GM21717 (cell line): ENCODE data around the gene GRID1.

Experiments used
- ATAC-seq: cut with Tn5 transposase; IDR thresholded peaks from one replicate; pipeline ENCODE4 v1.9.1; 2021; ENCODE audit warnings: mild to moderate bottlenecking, moderate library complexity; ENCODE audit not compliant: unreplicated experiment

The GRID1 gene

DNA sequence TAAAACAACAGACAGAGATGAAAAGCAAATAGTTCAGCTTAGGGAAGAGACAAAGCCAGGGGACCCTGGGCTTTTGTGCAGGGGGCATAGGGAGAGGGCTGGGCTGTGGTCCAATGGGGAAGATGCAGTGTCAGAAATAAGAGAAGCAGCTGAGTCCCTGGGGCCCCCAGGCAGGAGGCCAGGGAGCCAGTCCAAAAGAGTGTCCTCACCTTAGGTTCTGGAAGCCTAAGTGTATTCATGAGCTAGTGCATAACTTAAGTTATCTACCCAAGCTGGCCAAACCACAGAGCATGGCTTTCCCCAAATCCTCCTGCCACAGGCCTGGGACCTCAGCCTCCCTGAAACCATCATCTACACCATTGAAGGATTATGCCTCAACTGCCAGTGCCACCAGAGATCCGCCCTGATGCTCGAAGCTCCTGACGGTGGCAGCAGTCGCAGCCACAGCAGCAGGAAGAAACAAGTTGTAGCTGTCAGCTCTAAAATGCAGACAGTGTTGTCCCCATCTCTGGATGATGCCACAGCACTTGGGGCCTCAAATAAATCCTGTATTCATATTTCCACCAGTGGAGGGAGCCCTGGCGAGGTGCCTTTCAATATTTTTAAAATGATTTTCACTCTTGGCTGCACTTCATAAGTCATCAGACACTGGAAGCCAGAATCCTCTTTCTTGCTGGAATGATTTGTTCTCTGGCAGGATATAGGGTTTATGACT lies 574.6 kb downstream of the GRID1 start:
- ATAC-seq: no peak

DNA sequence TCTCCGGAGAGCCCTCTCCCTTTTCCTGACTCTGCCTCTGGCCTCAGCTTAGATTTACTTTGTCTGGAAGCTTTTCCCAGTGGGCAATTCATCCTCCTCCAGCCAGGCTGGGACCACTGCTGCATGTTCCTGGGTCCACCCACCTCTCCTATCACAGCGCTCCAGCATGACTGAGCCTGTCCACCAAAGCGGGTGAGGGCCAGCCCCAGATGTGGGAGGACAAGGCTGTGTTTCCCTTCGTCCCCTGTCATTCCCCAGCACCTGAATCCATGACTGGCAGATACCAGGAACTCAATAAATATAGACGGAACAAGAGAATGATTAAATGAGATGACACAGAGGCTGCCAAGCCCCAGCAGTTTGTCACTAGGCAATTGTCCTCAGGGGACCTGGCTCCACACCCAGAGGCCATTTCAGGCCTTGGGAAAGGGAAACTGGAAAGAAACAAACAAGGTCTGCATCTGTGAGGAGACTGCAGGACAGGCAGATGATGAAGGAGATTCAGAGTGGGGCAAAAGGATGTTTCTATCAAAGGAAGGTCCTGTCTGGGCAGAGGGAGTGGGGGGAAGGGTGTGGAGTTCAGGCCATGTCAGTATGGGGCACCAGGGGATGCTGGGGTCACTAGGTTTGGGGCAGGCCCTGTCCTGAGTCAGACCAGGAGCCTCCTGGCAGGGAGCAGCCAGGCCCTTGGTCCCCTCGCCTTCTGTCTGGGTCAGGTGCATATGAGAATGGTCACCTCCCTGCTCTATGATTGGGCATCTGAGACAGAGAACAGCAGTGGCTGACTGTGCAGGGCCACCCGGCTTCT lies 576.4 kb downstream of the GRID1 start:
- no peak for ATAC-seq

DNA sequence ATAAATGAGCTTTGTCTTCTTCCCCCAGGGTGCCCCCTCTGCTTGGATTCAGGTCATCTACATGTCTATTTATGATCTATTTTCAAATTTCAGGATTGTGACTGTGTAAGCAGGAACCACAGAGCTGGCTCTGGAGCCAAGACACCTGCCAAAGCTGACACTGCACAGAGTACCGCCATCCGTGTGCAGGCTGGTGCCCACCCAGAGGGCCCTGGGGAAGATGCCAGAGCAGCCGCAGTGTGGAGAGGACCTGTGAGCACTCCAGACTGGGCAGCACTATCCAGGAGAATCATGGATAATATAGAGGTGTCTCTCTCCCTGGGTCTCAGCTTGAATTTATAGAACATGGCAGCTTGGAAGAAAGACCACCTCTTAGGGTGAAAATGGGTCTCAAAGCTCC lies 577.5 kb downstream of the GRID1 start:
- no peak for ATAC-seq

DNA sequence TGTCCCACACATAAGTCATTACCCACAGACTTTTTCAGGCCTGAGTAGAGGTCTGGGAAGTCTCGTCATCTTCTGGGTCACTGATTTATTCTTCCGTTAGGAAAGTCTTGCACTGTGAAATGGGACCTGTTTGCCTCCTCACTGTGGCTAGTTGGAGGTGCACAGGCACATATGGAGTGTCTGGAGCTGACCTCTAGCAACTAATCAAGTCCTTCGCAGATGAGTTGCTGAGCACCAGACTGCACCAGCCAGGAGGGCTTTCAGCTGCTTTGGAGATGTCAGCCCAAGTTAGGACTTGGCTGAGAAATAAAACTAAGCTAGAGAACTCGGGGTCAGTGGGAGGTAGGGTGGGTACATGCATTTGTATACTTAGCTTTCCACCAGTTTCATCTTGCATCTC lies 578.0 kb downstream of the GRID1 start:
- no peak for ATAC-seq

DNA sequence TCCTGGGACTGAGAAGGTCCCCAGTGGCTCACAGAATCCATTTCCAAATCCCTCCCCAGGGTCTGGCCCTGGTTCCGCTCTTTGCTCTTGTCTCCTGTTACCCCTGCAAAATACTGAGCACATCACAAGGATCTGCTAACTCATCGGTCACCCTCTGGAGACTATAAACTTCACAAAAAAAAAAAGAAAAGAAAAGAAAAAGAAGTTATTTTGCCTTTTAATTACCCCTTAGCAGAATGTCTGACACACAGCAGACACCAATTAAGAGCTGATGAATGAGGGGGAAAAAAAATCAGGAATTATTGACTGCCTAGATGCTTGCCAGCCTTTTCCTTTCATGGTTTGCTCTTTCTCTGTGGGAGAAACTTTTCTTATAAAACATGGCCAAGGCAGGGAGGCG lies 578.7 kb downstream of the GRID1 start:
- no peak for ATAC-seq

DNA sequence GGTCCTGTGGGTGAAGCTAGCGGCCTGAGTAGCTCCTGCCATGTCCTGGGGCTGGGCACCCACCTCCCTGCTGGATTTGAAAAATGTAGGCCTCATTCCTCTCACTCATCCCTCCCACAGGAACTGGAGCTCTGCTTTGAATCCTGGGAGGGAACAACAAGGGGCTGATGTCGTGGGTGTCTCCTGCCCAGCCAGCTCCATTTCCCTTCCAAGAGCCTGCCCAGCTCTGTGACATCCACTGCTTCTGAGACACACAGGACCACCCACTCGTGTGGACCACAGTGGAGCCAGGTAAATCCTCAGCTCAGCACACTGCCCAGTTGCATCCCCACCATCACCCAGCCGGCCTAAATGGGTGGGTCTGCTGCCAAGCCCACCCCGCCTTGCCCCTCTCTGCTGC lies 579.2 kb downstream of the GRID1 start:
- no peak for ATAC-seq

DNA sequence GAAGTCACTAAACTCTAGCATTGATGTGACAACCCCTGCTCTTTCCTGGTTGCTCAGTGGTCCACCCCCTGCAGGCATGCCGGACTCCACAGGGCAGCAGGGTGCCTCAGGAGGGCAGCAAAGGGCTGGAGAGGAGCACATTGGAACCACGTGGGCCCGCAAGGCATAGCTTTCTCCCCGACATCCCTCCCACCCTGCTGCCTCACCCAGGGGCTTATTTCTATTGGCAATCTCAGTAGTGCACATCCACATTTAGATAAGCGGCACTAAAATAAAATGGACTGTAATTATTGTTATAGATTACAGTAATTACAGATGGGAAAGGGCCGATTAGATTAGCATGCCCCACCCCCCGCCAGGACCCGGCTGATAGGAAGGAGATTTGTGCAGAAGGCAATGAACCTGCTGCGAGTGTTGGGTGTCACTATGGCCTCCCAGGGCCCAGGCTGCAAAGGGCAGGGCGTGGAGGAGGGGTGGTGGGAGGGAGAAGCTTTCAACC lies 580.1 kb downstream of the GRID1 start:
- no peak for ATAC-seq

DNA sequence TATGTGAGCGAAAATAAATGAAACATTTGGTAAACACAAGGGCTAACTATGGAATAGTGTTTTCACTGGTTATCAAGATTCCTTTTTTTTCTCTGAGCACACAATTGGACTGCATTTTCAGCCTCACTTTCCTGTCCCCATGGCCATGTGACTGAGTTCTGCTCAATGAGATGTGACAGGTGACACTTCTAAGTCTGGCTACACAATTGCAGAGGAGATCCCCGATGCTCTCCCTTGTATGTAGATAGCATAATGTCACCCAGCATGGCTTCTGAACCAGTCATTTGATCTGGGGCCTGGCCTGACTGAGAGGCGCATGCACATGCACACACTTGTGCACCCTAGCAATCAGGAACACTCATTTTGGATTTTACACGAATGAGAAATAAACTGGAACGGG lies 581.8 kb downstream of the GRID1 start:
- ATAC-seq: no peak

DNA sequence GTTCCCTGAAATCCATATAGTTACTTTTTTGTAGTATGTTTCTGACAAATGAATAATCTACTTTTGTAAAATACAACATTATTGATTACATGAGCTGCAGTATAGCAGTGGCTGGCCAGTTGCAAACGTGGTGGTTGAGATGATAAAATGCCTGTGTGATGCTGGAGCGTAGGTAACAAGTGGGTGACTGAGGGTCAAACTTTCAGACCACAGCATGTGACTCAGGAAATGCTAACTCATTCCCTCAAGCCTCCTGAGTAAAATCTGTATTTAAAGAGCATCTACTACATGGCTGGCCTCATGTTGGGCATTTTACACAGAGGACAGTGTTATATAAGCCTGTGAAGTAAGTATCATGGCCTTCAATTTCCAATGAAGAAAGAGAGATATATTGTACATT lies 585.2 kb downstream of the GRID1 start:
- ATAC-seq: no peak

DNA sequence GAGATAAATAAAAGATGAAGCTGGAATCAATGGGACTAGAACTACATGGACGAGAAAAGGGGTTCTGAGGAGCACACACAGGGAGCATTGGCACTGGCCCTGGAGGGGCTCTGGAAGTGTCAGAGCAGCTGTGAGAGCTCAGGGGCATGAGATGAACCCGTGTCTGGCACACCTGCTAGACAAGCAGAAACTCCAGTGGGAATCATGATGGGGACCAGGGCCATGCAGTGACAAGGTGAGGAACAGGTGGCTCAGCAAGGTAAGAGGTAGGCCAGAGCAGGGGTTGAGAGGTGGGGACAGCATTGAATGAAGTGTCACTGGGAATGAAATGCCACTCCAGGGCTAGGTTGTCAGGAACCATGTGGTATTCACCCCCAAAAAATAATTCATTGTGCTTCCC lies 588.5 kb downstream of the GRID1 start:
- no peak for ATAC-seq

DNA sequence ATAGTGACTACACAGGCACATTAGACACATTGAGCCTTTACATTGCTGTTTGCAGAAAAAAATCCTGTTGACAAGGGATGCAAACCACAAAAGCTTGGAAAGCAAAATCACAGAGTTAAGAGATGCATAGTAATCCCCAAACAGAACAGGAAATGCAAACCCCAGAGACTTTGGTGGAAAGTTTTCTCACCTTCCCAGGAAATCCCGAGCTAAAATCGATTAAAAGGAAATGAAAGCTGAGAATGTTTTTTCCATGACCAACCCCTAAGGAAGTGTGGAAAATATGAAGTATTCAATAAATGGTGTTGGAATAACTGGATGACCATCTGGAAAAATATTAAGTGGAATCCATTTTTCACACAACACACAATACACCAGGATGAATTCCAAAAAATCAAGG lies 598.7 kb downstream of the GRID1 start:
- no peak for ATAC-seq

DNA sequence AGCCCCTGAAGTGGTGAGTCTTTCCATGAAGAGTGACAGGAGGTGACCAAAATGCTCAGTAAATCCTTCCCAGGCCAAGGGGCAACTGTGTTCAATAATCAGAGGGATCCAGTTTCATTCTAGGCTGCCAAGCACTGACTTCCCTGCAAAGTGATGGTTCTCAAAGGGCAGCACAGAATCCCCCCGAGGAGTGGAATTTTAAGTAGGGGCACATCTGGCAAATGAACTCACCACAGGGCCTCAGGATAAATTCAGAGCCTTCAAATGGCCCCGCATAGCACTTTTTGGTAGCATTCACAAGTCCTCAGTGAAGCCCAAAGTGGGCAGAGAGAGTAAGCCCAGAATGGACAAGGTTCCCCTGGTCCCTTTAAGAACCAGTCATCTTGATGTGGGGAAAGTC lies 602.5 kb downstream of the GRID1 start:
- no peak for ATAC-seq

DNA sequence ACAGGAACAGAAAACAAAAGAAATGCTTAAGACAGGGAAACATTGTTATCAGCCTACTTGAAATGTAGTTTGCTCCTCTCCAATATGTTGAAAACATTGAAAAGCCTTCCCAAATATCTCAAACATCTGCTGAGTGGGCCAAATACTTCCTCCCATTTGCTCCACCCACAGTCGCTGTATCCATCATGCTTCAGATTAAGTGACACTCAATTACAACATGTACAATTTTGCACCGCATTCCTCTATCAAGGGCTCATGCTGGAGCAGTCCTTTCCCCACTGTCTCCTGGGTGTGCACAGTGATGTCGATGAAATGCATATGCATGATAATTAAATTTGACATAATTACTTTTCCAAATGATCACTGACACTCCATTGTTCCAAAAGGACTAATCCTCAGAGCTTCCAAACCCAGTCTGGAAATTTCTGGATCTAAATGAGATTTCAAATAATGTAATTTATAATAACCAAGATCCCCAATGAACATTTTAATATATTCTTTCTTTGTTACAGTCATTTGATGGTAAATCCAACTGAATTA lies 604.6 kb downstream of the GRID1 start:
- no peak for ATAC-seq

DNA sequence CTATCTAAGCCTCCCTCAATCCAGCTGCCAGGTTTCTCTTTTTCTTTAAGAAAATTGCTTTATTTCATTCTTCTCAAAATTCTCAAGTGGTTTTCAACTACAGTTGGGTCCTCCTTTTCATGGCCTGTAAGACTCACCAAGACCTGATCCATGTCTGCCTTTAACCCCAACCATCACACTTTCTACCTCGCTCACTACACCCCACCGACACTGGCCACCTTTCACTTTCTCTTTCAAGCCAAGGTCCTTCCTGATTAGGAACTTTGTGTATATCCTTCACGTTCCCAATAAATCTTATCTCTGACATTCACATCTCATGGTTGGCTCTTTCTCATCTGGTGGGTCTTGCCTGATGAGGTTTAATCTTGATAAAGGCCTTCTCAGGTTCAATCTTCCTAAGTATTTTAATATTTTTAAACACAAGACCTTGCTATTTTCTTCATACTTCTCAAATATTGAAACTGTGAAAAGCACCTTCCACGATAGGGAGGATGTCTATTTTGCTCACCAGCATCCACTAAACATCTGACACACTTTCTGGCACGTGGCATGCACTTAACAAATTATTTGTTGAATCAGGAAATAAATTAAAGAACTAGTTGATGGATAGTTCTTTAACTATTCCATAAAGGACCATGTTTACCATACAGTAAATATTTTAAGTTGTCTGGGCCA lies 624.8 kb downstream of the GRID1 start:
- peak; percentile 90 for ATAC-seq

DNA sequence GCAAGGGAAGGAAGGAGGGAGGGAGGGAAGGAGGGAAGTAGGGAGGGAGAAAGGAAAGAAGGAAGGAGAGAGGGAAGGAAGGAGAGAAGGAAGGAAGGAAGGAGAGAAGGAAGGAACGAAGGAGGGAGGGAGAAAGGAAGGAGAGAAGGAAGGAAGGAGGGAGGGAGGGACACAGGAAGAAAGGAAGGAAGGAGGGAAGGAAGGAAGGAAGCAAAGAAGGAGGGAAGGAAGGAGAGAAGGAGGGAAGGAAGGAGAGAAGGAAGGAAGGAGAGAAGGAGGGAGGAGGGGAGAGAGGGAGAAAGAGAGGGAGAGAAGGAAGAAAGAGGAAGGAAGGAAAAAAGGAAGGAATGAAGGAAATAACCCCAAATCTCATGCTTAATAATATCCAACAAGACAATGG lies 630.6 kb downstream of the GRID1 start:
- ATAC-seq: no peak

DNA sequence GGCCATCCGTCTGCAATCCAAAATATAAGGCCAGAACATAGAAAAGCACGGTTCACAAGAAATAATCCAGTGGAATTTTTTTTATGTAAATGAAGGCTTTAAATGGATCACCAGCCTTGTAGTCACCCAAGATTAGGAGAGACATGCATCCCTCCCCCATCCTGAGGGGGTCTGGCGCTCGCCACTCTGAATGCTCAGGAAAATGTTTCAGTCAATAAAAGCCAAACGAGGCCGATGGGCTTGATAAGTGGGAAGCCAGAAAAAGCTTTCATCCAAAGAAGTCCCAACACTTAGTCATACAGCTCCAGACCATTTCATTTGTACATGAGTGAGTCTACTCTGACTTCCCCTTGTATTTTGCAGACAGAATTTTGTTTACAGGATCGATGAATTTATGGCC lies 631.8 kb downstream of the GRID1 start:
- ATAC-seq: no peak

DNA sequence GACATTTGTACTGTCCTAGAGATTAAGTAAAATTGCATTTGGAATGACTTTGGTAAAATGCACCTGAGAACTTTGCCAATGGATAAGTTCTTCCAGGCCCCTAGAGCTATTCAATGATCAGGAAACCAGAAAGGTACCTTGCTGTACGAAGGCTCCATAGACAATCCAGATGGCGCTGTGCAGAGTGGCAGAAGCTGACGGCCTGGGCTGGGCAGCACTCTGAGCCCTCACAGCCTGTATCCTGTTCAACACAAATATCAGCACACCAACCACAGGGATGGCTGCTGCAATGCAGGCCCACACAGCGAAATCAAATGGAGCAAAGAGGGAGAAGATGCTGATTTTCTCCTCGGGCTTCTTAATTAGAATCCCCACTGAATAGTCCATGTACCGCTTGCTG lies 642.4 kb downstream of the GRID1 start:
- no peak for ATAC-seq

DNA sequence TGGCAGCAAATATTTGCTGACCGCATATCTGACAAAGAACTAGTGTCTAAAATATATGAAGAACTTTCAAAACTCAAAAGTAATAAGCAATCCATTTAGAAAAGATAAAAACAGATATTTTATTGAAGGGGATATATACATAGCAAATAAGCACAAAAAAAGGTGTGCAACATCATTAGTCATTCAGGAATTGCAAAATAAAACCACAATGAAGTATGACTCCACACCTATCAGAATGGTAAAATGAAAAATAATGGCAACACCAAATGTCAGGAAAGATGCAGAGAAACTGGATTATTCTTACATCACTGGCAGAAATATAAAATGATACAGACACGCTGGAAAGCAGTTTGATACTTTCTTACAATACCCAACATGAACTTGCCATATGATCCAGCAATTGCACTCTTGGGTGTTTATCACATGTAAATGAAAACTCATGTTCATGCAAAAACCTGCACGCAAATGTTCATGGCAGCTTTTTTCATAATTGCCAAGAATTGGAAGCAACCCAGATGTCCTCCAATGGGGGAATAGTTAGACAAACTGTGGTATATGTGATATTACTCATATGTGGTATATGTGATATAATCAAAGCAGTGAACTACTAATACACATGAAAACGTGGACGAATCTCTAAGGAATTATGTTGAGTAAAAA lies 645.5 kb downstream of the GRID1 start:
- ATAC-seq: no peak

DNA sequence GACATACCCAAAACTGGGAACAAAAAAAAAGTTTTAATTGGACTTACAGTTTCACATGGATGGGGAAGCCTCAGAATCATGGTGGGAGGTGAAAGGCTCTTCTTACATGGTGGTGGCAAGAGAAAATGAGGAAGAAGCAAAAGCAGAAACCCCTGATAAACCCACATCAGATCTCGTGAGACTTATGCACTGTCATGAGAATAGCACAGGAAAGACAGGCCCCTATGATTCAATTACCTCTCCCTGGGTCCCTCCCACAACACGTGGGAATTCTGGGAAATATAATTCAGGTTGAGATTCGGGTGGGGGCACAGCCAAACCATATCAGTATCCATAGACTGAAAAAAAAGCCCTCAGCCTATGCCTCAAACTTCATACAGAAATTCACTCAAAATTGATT lies 647.2 kb downstream of the GRID1 start:
- ATAC-seq: no peak

DNA sequence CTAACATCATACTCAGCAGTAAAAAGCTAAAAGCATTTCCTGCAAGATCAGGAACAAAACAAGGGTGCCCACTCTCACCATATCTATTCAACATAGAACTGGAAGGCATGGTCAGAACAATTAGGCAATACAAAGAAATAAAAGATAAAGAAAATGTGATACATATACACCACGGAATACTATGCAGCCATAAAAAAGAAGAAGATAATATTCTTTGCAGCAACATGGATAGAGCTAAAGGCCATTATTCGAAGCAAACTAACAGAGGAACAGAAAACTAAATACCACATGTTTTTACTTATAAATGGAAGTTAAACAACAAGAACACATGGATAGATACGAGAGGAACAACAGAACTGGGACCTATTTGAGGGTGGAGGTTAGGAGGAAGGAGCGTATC lies 652.7 kb downstream of the GRID1 start:
- ATAC-seq: no peak

DNA sequence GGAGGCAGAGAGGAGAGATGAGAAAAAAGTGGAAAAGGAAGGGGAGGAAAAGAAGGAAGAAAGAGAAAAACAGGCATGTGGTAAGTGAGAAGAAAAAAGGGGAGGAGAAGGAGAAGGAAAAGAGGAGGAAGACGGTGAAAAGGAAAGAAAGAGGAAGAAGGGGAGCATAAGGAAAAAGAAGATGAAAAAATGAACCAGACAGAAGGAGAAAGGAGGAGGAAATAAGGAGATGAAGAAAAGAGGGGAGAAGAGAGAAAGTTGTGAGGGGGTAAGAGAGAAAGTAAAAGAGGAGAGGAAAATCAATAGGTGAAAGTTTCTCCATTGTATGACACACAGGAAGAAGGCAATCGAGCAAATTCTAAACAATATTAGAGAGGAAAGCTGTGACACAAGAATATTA lies 663.8 kb downstream of the GRID1 start:
- ATAC-seq: no peak
